ENCODE data around the gene ABHD12. TPM values are rescaled to one million over a fixed set of nuclear protein-coding genes. Genes with fewer than 3 reads are reported as not detected.
"Not testable (repeated sequence)": the region's sequence is repeated elsewhere in the genome, so short reads cannot be mapped to it uniquely, and the experiment has no call there.

Gene ABHD12
- total RNA-seq, 2 experiments from 2014 or later, result 13.4 to 17.0 TPM

DNA sequence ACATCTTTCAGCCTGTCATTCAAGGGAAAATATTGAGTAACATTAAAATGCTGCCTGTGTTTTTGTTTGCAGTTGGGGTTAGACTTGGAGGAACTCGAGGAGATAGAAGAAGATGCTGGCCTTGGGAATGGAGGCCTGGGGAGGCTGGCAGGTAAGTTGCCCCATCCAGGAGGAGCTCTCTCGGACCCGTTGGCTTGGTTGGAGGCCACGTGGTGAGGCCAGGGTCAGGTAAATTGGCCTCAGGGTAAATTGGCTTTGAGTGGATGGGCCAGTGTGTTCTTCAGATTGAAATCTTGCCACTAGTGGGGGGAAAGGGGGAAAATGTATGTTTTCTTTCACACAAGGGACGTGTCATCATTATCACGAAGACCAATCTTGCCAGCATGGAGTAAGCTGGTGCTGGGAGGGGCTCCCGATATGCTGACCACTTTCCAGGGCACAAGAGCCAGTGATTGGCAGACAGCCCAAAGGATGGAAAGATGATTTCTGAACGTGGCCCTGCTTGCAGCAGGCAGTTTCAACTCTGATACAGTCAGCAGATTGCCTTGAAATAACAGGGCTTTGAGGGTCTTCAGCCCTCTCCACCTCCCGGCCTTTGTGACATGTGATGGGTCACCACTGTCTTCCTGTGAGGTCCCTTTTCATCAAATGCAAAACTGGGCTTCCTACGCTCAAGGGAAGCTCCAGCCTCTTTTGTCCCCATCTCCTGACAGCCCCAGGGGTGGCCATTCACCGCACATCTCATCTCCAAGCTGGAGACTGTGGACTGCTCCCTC is 121.4 kb downstream of the ABHD12 start:
- ChIA-PET CTCF (no interaction called here), POLR2A (interaction anchor here (0.7 kb wide), 1 partner anchor 12 kb away, joined by 3 read pairs; no protein-coding TSS in a partner anchor)
- Mint-ChIP-seq H3K27me3 (no peaks in the 10 kb centered on the region), H3K4me3 (no peak overlapping the region), H3K4me1 (ENCODE audit: low read depth) (peaks cover 9% of the 10 kb centered on the region), H3K36me3 (ENCODE audit: low read depth) (peaks cover 56% of the 10 kb centered on the region), H3K9me3 (no peaks in the 10 kb centered on the region), H3K27ac (no peak overlapping the region)
- H3K9me3 ChIP-seq (ENCODE audit: control insufficient read depth in 1 of 2, insufficient read depth in 1 of 2, low read length in 2 of 2), result no peaks in the 10 kb centered on the region
- ATAC-seq (ENCODE audit: poor library complexity) (no peak), DNase-seq (no peak)
- intact Hi-C loops (cut with DNase I, micrococcal nuclease), result no loop called here
- H3K4me3 ChIP-seq (ENCODE audit: low read length), result no peak overlapping the region
- no peak overlapping the region for H3K27ac ChIP-seq (ENCODE audit: low read depth in 1 of 2, low read length in 2 of 2)
- no peaks in the 10 kb centered on the region for H3K27me3 ChIP-seq (ENCODE audit: control insufficient read depth in 1 of 2, insufficient read depth in 2 of 2, low read length in 2 of 2)
- TF ChIP-seq, protein P1, sequence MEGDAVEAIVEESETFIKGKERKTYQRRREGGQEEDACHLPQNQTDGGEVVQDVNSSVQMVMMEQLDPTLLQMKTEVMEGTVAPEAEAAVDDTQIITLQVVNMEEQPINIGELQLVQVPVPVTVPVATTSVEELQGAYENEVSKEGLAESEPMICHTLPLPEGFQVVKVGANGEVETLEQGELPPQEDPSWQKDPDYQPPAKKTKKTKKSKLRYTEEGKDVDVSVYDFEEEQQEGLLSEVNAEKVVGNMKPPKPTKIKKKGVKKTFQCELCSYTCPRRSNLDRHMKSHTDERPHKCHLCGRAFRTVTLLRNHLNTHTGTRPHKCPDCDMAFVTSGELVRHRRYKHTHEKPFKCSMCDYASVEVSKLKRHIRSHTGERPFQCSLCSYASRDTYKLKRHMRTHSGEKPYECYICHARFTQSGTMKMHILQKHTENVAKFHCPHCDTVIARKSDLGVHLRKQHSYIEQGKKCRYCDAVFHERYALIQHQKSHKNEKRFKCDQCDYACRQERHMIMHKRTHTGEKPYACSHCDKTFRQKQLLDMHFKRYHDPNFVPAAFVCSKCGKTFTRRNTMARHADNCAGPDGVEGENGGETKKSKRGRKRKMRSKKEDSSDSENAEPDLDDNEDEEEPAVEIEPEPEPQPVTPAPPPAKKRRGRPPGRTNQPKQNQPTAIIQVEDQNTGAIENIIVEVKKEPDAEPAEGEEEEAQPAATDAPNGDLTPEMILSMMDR (IDR thresholded peaks at IDR 0.05), result no peak
- H3K4me1 ChIP-seq (ENCODE audit: insufficient read depth, low read length), result no peaks in the 10 kb centered on the region
- peaks cover 38% of the 10 kb centered on the region for H3K36me3 ChIP-seq (ENCODE audit: insufficient read depth, low read length)

DNA sequence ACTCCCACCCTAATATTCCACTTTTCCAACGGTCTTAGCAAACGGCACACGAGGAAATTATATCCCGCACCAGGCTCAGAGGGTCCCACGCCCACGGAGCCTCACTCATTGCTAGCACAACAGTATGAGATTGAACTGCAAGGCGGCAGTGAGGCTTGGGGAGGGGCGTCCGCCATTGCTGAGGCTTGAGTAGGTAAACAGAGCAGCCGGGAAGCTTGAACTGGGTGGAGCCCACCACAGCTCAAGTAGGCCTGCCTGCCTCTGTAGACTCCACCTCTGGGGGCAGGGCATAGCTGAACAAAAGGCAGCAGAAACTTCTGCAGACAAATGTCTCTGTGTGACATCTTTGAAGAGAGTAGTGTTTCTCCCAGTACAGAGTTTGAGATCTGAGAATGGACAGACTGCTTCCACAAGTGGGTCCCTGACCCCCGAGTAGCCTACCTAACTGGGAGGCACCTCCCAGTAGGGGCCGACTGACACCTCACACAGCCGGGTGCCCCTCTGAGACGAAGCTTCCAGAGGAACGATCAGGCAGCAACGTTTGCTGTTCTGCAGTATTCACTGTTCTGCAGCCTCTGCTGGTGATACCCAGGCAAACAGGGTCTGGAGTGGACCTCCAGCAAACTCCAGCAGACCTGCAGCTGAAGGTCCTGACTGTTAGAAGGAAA is 129.7 kb downstream of the ABHD12 start:
- H3K36me3 ChIP-seq (ENCODE audit: insufficient read depth, low read length); H3K27me3 ChIP-seq (ENCODE audit: control insufficient read depth in 1 of 2, insufficient read depth in 2 of 2, low read length in 2 of 2); H3K27me3 Mint-ChIP-seq; ATAC-seq (ENCODE audit: poor library complexity); intact Hi-C loops (cut with DNase I, micrococcal nuclease); H3K9me3 Mint-ChIP-seq; H3K4me3 ChIP-seq (ENCODE audit: low read length); H3K4me1 ChIP-seq (ENCODE audit: insufficient read depth, low read length); H3K9me3 ChIP-seq (ENCODE audit: control insufficient read depth in 1 of 2, insufficient read depth in 1 of 2, low read length in 2 of 2); H3K27ac ChIP-seq (ENCODE audit: low read depth in 1 of 2, low read length in 2 of 2): not testable (repeated sequence)
- peak in 6 of 14 experiments; percentile 6 to 54 (median 38) for DNase-seq
- Mint-ChIP-seq H3K4me1 (ENCODE audit: low read depth) (peaks cover 65% of the 10 kb centered on the region), H3K4me3 (peak overlapping the region; percentile 54), H3K27ac (peak overlapping the region; percentile 90), H3K36me3 (ENCODE audit: low read depth) (peaks cover 24% of the 10 kb centered on the region)
- ChIA-PET CTCF (interaction anchor here (1.2 kb wide), 1 partner anchor 66 kb away, joined by 3 read pairs; the partner anchor contains the start of gene ENTPD6), POLR2A (interaction anchor here (0.9 to 2.2 kb wide), 4 partner anchors 11 to 66 kb away, joined by 3 to 27 read pairs (median 10); partner anchors contain the start of genes ENTPD6 and PYGB)

DNA sequence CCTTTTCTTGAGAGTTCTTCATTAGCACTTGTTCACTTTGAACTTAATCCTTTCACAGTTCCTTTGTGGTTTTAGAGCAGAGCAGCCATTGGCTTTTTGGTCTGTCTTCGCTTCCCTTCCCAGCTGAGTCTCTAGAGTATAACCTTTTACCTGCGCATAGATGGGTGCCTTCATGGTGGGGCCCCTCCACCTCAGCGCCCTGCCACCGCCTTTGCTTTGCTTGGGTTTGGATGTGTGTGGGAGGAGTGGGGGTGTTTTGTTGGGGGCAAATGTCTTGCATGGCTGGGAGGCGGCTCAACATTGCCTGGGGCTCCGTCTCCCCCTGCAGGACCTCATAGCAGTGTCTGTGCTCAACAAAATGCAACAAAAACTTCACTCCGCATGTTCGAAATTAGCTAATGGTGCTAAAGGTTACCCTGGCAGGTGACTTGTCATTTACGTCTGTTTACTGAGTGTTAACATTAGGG is 130.8 kb downstream of the ABHD12 start:
- H3K4me3 ChIP-seq (ENCODE audit: low read length), result no peak overlapping the region
- no peaks in the 10 kb centered on the region for H3K27me3 ChIP-seq (ENCODE audit: control insufficient read depth in 1 of 2, insufficient read depth in 2 of 2, low read length in 2 of 2)
- TF ChIP-seq, protein P1 (IDR thresholded peaks at IDR 0.05), result no peak
- CTCF ChIA-PET, result interaction anchor here (1.0 to 1.3 kb wide), 3 partner anchors 10 to 177 kb away, joined by 3 to 5 read pairs (median 3); partner anchors contain the start of gene ENTPD6
- H3K27ac ChIP-seq (ENCODE audit: low read depth in 1 of 2, low read length in 2 of 2), result peak overlapping the region in 1 of 2 donors; percentile 1
- H3K4me3 Mint-ChIP-seq, result peak overlapping the region; percentile 60
- POLR2A ChIA-PET, result interaction anchor here (0.6 to 2.2 kb wide), 4 partner anchors 9 to 202 kb away, joined by 3 to 27 read pairs (median 10); partner anchors contain the start of genes ACSS1, ENTPD6 and PYGB
- no peaks in the 10 kb centered on the region for H3K9me3 ChIP-seq (ENCODE audit: control insufficient read depth in 1 of 2, insufficient read depth in 1 of 2, low read length in 2 of 2)
- H3K4me1 ChIP-seq (ENCODE audit: insufficient read depth, low read length), result peaks cover 6% of the 10 kb centered on the region
- no peaks in the 10 kb centered on the region for H3K9me3 Mint-ChIP-seq
- DNase-seq (peak in 5 of 14 experiments; percentile 29 to 48 (median 36)), ATAC-seq (ENCODE audit: poor library complexity) (peak; percentile 80)
- H3K36me3 ChIP-seq (ENCODE audit: insufficient read depth, low read length), result peaks cover 8% of the 10 kb centered on the region
- H3K27ac Mint-ChIP-seq, result peak overlapping the region; percentile 90
- H3K36me3 Mint-ChIP-seq (ENCODE audit: low read depth), result peaks cover 22% of the 10 kb centered on the region
- intact Hi-C loops (cut with DNase I, micrococcal nuclease), result no loop called here
- H3K27me3 Mint-ChIP-seq, result no peaks in the 10 kb centered on the region
- H3K4me1 Mint-ChIP-seq (ENCODE audit: low read depth), result peaks cover 67% of the 10 kb centered on the region
